HG02798 (cell line): ENCODE data around the gene PPP1R2B.

Experiments
- ATAC-seq: cut with Tn5 transposase; IDR thresholded peaks from one replicate; pipeline ENCODE4 v1.9.1; 2021; ENCODE audit warnings: mild to moderate bottlenecking; ENCODE audit not compliant: unreplicated experiment, poor library complexity

PPP1R2B gene

DNA sequence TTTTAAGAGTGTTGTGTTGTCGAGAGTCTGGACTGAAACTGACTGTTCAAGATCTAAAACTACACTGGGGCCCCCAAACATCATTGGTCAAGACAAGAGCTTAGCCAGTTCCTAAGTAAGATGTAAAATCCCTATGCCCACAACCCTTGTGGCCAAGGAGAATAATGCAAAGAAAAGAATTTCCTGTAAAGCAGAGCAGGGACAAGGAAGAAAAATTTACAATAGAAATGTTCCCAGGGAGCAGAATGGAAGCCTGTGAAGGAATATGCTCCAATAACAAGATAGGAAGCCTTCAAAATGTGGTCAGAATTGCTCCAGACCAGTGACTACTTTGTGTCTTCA is 20.4 kb downstream of the PPP1R2B start:
- no peak for ATAC-seq

GRCh38 chr5:156871212-156871611 is 21.1 kb downstream of the PPP1R2B start:
- ATAC-seq, result no peak

GRCh38 chr5:156879665-156880285 is 29.7 kb downstream of the PPP1R2B start:
- ATAC-seq, result peak; percentile 87

DNA sequence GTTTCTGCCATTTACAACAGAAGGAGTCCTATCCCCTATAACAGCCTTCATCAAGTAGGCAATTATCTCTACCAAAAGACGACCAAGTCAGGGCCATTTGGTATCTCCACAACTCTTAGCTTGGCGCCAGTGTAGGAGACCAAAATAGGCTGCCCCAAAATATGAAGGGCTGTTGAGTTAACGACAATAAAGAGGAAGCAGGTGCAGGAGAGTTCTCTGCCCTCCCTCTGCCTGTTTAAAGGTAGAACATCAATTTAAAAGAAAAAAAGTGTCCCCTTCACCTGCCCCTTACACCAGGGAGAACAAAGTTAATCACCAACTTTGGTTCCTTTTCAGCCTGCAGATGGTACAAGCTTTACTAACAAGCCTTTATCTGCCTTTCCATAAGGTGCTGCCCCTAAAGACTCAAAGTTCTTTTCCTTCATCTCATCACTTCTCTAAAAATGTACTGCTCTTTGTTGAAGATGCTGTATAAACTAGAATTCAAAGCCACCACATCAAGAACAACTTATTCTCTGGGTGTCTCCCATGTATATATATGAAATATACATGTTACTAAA is 33.3 kb downstream of the PPP1R2B start:
- no peak for ATAC-seq

GRCh38 chr5:156888520-156888919 is 38.4 kb downstream of the PPP1R2B start:
- peak; percentile 53 for ATAC-seq

DNA sequence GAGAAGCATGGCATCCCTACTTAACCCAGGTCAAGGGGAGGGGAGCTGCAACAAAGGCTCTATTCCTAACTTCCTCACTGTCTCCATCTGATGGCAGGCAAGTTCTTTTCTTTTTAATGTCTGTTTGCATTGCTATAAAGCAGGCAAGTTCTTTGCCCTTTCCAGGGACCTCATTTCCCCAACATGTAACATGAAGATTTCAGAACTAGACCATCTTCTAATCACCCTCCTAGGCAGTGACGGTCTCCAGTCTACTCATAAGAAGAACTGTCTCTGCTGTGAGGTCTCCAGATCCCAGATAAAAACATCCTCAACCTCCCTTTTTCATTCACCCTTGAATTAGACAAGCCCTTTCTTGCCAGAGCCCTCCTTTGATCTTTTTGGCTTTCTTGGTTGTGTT is 42.1 kb downstream of the PPP1R2B start:
- peak; percentile 29 for ATAC-seq

- ATAC-seq, result no peak
Observed at GRCh38 chr5:156892864-156893263, 42.8 kb downstream of the PPP1R2B start.

DNA sequence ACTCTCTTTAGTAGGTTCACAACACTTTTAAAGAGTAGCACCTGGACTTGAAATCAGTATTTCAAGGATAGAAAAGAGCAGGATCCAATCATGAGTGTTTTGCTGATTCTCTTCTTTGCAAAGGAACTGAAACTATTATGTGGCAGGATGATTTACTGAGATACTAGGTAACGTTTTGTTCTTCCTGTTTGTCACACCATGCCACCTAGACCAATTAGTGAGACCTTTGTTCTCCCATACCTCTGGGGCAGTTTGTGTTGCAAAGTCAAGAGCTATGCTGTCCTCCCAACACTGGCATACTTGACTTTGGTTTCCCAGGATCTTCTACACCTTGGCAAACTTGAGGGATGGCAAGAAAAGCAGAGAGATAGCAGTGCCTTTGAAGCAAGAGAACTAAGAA is 43.4 kb downstream of the PPP1R2B start:
- ATAC-seq, result peak; percentile 62

DNA sequence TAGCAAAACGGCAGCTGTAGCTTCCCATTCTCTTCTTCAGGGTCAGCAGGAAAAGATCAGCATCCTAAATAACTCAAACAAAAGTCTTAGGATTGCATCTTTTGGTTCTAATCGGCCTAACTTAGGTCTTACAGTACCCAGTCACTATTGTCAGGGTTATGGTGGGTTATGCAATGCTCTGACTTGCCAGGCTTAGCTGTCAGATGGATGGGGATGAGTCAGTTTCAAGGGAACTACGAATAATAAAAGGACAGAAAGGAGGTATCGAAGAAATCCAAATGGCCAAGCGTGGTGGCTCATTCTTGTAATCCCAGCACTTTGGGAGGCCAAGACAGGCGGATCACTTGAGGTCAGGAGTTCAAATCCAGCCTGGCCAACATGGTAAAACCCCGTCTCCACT is 46.5 kb downstream of the PPP1R2B start:
- ATAC-seq, result no peak
